Colonic mucosa (tissue), 4 donors: ENCODE data around the gene ACVR2A. TPM values are rescaled to one million over a fixed set of nuclear protein-coding genes. Genes with fewer than 3 reads are reported as not detected.

Source experiments
- DNase-seq: peaks from one replicate; pipeline ENCODE4 v3.0.0-alpha.2; 2020
- H3K27ac ChIP-seq: fragments of 200-600 bp; one replicate; pipeline ENCODE4 v1.8.0; 2021
- H3K27me3 ChIP-seq: fragments of 200-600 bp; one replicate; pipeline ENCODE4 v1.8.0; 2021
- H3K36me3 ChIP-seq: fragments of 200-600 bp; one replicate; pipeline ENCODE4 v1.8.0; 2021
- H3K4me1 ChIP-seq: fragments of 200-600 bp; one replicate; pipeline ENCODE4 v1.8.0; 2021; ENCODE audit warnings: mild to moderate bottlenecking
- H3K4me3 ChIP-seq: fragments of 200-600 bp; one replicate; pipeline ENCODE4 v1.8.0; 2021
- H3K9ac ChIP-seq, 2 donors: one replicate each; pipeline ENCODE4 v1.7.0; 2013; ENCODE audit warnings: control low read depth in 2 of 2, low read depth in 2 of 2, low read length in 2 of 2
- H3K9me3 ChIP-seq: fragments of 200-600 bp; one replicate; pipeline ENCODE4 v1.8.0; 2021
- CTCF ChIP-seq: fragments of 200-600 bp; IDR thresholded peaks from one replicate; pipeline ENCODE4 v1.8.0; 2022; ENCODE audit warnings: antibody characterized with exemption, mild to moderate bottlenecking
- intact Hi-C: fragments of 100-400 bp; cut with DNase I; formaldehyde crosslinking; loops from one replicate; pipeline ENCODE4 v1.14.1; 2022
- total RNA-seq, 2 donors: library from RNA; stranded (reverse); fragmentation: NEBNext Ultra II Directional in 1 of 2; extraction: Animal tissue kit (Norgen Biotek cat#: 25700) in 1 of 2; gene quantifications; one replicate each; pipeline ENCODE4 v1.2.1, GENCODE V29; 2021
- donor health status: healthy.
- donor health status: DM: no; HTN: no; CAD: no.
- donor health status: DM: no; HTN: no; CAD: no.

Gene ACVR2A
- total RNA-seq, 2 donors from 2014 or later = 15.4 to 20.4 TPM

- peak; percentile 26 for DNase-seq
Measured at GRCh38 chr2:147910990-147911473, 66.2 kb downstream of the ACVR2A start.

GRCh38 chr2:147913701-147914480 is 69.1 kb downstream of the ACVR2A start:
- Histone ChIP-seq H3K9me3 (no peaks in the 10 kb centered on the region), H3K27ac (no peak overlapping the region), H3K9ac (no peak overlapping the region), H3K36me3 (no peaks in the 10 kb centered on the region), H3K4me1 (no peaks in the 10 kb centered on the region), H3K27me3 (no peaks in the 10 kb centered on the region), H3K4me3 (no peak overlapping the region)
- intact Hi-C loops = loop anchor here (5.0 to 10.0 kb wide), 3 partner anchors 579 to 1179 kb away; no protein-coding TSS in a partner anchor
- no peak for TF ChIP-seq CTCF
- no peak for DNase-seq

More at GRCh38 chr2:147910990-147911473, 66.2 kb downstream of the ACVR2A start:
- peak; percentile 72 for TF ChIP-seq CTCF
- H3K9ac ChIP-seq = no peak overlapping the region
- H3K4me1 ChIP-seq = no peaks in the 10 kb centered on the region
- H3K36me3 ChIP-seq = no peaks in the 10 kb centered on the region
- no peak overlapping the region for H3K4me3 ChIP-seq
- no peak overlapping the region for H3K27ac ChIP-seq
- intact Hi-C loops = loop anchor here (5.0 to 10.0 kb wide), 3 partner anchors 576 to 1176 kb away; no protein-coding TSS in a partner anchor
- H3K9me3 ChIP-seq = no peaks in the 10 kb centered on the region
- no peaks in the 10 kb centered on the region for H3K27me3 ChIP-seq

GRCh38 chr2:147916067-147916466 is 71.2 kb downstream of the ACVR2A start:
- H3K27ac ChIP-seq = no peak overlapping the region
- DNase-seq = no peak
- no peak for TF ChIP-seq CTCF
- no peaks in the 10 kb centered on the region for H3K27me3 ChIP-seq
- H3K4me3 ChIP-seq = no peak overlapping the region
- no peak overlapping the region for H3K9ac ChIP-seq
- intact Hi-C loops = loop anchor here (10.0 kb wide), 2 partner anchors 581 to 1181 kb away; no protein-coding TSS in a partner anchor
- no peaks in the 10 kb centered on the region for H3K4me1 ChIP-seq
- H3K9me3 ChIP-seq = no peaks in the 10 kb centered on the region
- H3K36me3 ChIP-seq = no peaks in the 10 kb centered on the region

- Histone ChIP-seq H3K4me3 (no peak overlapping the region), H3K9me3 (no peaks in the 10 kb centered on the region), H3K9ac (no peak overlapping the region), H3K27ac (no peak overlapping the region), H3K27me3 (no peaks in the 10 kb centered on the region), H3K36me3 (no peaks in the 10 kb centered on the region), H3K4me1 (no peaks in the 10 kb centered on the region)
- intact Hi-C loops = loop anchor here (10.0 kb wide), 2 partner anchors 582 to 1182 kb away; no protein-coding TSS in a partner anchor
- TF ChIP-seq CTCF = no peak
- DNase-seq = no peak
Measured at GRCh38 chr2:147916723-147917122, 71.9 kb downstream of the ACVR2A start.

- no peaks in the 10 kb centered on the region for H3K27me3 ChIP-seq
- DNase-seq = no peak
- H3K9ac ChIP-seq = no peak overlapping the region
- no peak overlapping the region for H3K4me3 ChIP-seq
- TF ChIP-seq CTCF = no peak
- no peaks in the 10 kb centered on the region for H3K4me1 ChIP-seq
- no peaks in the 10 kb centered on the region for H3K9me3 ChIP-seq
- intact Hi-C loops = loop anchor here (10.0 kb wide), 2 partner anchors 582 to 1182 kb away; no protein-coding TSS in a partner anchor
- no peaks in the 10 kb centered on the region for H3K36me3 ChIP-seq
- no peak overlapping the region for H3K27ac ChIP-seq
Measured at GRCh38 chr2:147917161-147917560, 72.3 kb downstream of the ACVR2A start.
